Measurements from ENCODE around the gene TFIP11.
A peak's percentile ranks its signal among the peaks of the same experiment; 100 is the strongest.
"Not testable (repeated sequence)": the region's sequence is repeated elsewhere in the genome, so short reads cannot be mapped to it uniquely, and the experiment has no call there.

The TFIP11 gene

DNA sequence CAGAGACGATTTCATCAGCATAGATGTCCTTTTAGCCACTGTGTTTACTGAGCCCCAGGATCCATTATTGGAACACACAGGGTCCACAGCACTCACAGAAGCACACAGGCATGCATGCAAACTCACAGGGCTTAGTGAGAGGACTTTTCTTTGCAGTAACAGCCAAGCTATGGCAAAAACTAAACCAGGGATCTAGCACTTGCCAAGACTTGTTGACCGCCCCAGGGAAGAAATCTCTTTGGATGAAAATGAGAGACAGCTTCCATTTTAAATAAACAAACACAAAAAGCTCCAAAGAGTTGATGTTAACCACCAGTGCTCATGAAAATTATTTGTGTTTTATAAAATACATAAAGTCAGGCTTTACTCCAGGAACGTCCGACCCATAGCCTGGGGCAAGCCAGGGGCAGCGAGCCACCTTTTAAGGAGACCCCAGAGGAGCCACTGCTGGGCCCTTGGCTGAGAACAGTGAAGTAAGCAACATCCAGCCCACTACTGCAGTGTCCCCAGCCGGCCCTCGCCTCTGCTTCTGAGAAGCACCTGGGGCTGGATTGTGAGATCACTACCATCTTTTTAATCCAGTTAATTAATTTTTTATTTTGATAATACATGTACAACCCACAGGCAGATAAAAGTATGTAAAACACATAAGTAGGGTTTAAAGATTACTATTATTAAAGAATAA is 22.0 kb upstream of the TFIP11 start (continued):
- TF ChIP-seq, protein P1, sequence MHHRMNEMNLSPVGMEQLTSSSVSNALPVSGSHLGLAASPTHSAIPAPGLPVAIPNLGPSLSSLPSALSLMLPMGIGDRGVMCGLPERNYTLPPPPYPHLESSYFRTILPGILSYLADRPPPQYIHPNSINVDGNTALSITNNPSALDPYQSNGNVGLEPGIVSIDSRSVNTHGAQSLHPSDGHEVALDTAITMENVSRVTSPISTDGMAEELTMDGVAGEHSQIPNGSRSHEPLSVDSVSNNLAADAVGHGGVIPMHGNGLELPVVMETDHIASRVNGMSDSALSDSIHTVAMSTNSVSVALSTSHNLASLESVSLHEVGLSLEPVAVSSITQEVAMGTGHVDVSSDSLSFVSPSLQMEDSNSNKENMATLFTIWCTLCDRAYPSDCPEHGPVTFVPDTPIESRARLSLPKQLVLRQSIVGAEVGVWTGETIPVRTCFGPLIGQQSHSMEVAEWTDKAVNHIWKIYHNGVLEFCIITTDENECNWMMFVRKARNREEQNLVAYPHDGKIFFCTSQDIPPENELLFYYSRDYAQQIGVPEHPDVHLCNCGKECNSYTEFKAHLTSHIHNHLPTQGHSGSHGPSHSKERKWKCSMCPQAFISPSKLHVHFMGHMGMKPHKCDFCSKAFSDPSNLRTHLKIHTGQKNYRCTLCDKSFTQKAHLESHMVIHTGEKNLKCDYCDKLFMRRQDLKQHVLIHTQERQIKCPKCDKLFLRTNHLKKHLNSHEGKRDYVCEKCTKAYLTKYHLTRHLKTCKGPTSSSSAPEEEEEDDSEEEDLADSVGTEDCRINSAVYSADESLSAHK (tag by site-specific recombination; IDR thresholded peaks at IDR 0.05): no peak
- TF ChIP-seq ZNF621 (tag by site-specific recombination; IDR thresholded peaks at IDR 0.05): no peak

DNA sequence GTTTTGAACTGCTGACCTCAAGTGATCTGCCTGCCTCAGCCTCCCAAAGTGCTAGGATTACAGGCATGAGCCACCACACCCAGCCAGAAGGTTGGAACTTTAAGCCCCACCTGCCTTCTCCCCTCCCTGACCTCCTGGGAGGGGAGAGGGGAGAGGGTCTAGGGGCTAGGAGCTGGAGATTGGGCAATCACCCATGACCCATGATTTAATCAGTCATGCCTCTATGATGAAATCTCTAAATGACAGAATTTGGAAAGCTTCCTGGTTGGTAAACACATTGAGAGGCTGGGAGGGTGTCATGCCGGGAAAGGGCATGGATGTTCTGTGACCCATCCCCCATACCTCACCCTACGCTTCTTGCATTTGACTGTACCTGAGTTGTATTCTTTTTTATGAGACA is 17.1 kb upstream of the TFIP11 start:
- H3K36me3 ChIP-seq (ENCODE audit: control insufficient read depth in 2 of 2, insufficient read depth in 1 of 2, low read length in 2 of 2): peaks cover 5 to 29% of the 10 kb centered on the region in 2 experiments; a peak in 2 of 3 replicates
- CTCF ChIA-PET: interaction anchor here (0.9 kb wide), 1 partner anchor 68 kb away, joined by 4 read pairs; no protein-coding TSS in a partner anchor
- no peak for TF ChIP-seq ZNF2 (tag by site-specific recombination; IDR thresholded peaks at IDR 0.05)
- no peak for TF ChIP-seq HOXD13 (CRISPR knock-in tag; IDR thresholded peaks at IDR 0.05; ENCODE audit: borderline replicate concordance)
- no peak for TF ChIP-seq ZNF354C (tag by site-specific recombination; IDR thresholded peaks at IDR 0.05; ENCODE audit: borderline replicate concordance, low read depth)
- no peak for TF ChIP-seq FEZF1 (tag by site-specific recombination; IDR thresholded peaks at IDR 0.05)
- TF ChIP-seq, protein P2, sequence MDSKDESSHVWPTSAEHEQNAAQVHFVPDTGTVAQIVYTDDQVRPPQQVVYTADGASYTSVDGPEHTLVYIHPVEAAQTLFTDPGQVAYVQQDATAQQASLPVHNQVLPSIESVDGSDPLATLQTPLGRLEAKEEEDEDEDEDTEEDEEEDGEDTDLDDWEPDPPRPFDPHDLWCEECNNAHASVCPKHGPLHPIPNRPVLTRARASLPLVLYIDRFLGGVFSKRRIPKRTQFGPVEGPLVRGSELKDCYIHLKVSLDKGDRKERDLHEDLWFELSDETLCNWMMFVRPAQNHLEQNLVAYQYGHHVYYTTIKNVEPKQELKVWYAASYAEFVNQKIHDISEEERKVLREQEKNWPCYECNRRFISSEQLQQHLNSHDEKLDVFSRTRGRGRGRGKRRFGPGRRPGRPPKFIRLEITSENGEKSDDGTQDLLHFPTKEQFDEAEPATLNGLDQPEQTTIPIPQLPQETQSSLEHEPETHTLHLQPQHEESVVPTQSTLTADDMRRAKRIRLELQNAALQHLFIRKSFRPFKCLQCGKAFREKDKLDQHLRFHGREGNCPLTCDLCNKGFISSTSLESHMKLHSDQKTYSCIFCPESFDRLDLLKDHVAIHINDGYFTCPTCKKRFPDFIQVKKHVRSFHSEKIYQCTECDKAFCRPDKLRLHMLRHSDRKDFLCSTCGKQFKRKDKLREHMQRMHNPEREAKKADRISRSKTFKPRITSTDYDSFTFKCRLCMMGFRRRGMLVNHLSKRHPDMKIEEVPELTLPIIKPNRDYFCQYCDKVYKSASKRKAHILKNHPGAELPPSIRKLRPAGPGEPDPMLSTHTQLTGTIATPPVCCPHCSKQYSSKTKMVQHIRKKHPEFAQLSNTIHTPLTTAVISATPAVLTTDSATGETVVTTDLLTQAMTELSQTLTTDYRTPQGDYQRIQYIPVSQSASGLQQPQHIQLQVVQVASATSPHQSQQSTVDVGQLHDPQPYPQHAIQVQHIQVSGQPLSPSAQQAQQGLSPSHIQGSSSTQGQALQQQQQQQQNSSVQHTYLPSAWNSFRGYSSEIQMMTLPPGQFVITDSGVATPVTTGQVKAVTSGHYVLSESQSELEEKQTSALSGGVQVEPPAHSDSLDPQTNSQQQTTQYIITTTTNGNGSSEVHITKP (tag by site-specific recombination; IDR thresholded peaks at IDR 0.05): no peak
- TF ChIP-seq ZSCAN23 (tag by site-specific recombination; IDR thresholded peaks at IDR 0.05): no peak
- no peak for TF ChIP-seq ZNF394 (tag by site-specific recombination; IDR thresholded peaks at IDR 0.05; ENCODE audit: borderline replicate concordance)
- TF ChIP-seq HOXC10 (CRISPR knock-in tag; IDR thresholded peaks at IDR 0.05): no peak
- no peak for TF ChIP-seq ZNF140 (tag by site-specific recombination; IDR thresholded peaks at IDR 0.05)
- TF ChIP-seq, protein P3, sequence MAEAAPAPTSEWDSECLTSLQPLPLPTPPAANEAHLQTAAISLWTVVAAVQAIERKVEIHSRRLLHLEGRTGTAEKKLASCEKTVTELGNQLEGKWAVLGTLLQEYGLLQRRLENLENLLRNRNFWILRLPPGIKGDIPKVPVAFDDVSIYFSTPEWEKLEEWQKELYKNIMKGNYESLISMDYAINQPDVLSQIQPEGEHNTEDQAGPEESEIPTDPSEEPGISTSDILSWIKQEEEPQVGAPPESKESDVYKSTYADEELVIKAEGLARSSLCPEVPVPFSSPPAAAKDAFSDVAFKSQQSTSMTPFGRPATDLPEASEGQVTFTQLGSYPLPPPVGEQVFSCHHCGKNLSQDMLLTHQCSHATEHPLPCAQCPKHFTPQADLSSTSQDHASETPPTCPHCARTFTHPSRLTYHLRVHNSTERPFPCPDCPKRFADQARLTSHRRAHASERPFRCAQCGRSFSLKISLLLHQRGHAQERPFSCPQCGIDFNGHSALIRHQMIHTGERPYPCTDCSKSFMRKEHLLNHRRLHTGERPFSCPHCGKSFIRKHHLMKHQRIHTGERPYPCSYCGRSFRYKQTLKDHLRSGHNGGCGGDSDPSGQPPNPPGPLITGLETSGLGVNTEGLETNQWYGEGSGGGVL (tag by site-specific recombination; IDR thresholded peaks at IDR 0.05): peak; percentile 88
- TF ChIP-seq EGR2 (tag by site-specific recombination; IDR thresholded peaks at IDR 0.05; ENCODE audit: low read depth): no peak
- TF ChIP-seq ZNF426 (tag by site-specific recombination; IDR thresholded peaks at IDR 0.05): no peak
- TF ChIP-seq, protein P4, sequence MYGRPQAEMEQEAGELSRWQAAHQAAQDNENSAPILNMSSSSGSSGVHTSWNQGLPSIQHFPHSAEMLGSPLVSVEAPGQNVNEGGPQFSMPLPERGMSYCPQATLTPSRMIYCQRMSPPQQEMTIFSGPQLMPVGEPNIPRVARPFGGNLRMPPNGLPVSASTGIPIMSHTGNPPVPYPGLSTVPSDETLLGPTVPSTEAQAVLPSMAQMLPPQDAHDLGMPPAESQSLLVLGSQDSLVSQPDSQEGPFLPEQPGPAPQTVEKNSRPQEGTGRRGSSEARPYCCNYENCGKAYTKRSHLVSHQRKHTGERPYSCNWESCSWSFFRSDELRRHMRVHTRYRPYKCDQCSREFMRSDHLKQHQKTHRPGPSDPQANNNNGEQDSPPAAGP (tag by site-specific recombination; IDR thresholded peaks at IDR 0.05): 0 out of 2 replicates have a peak, but pooled peaks have one; percentile 24
- TF ChIP-seq ZFP37 (tag by site-specific recombination; IDR thresholded peaks at IDR 0.05): no peak
- no peak for TF ChIP-seq ZNF341 (tag by site-specific recombination; IDR thresholded peaks at IDR 0.05; ENCODE audit: low read depth)
- TF ChIP-seq ZXDB (tag by site-specific recombination; IDR thresholded peaks at IDR 0.05): no peak
- no peak overlapping the region for H3K27ac ChIP-seq (ENCODE audit: extremely low read depth, low read depth, low read length)
- no peaks in the 10 kb centered on the region for H3K4me1 ChIP-seq (ENCODE audit: control insufficient read depth, insufficient read depth, low read length)
- H3K4me3 ChIP-seq (ENCODE audit: low read depth, low read length): no peak overlapping the region
- POLR2A ChIA-PET: no interaction called here
- H3K9me3 ChIP-seq (ENCODE audit: control insufficient read depth, insufficient read depth, low read depth, low read length): no peaks in the 10 kb centered on the region

DNA sequence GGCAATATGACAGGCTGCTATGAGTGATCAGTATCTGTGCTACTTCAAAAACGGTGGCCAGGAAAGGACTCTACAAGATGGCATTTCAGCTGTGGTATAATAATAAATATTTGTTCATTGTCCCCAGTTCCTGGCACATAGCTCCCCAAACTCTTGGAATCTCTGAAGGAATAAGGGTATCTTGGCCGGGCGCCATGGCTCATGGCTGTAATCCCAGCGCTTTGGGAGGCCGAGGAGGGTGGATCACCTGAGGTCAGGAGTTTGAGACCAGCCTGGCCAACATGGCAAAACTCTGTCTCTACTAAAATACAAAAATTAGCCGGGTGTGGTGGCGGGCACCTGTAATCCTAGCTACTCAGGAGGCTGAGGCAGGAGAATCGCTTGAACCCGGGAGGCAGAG is 16.2 kb upstream of the TFIP11 start:
- H3K27ac ChIP-seq (ENCODE audit: extremely low read depth, low read depth, low read length); H3K4me3 ChIP-seq (ENCODE audit: low read depth, low read length); H3K9me3 ChIP-seq (ENCODE audit: control insufficient read depth, insufficient read depth, low read depth, low read length); H3K4me1 ChIP-seq (ENCODE audit: control insufficient read depth, insufficient read depth, low read length); POLR2A ChIA-PET: not testable (repeated sequence)
- peaks cover 5 to 30% of the 10 kb centered on the region in 2 experiments; a peak in 2 of 3 replicates for H3K36me3 ChIP-seq (ENCODE audit: control insufficient read depth in 2 of 2, insufficient read depth in 1 of 2, low read length in 2 of 2)
- CTCF ChIA-PET: interaction anchor here (0.9 kb wide), 1 partner anchor 67 kb away, joined by 4 read pairs; no protein-coding TSS in a partner anchor

Measured in HEK293 (cell line).